Activated CD4-positive, CD25-positive, alpha-beta regulatory T cell (primary cell): Measurements from ENCODE around the gene FZR1.

Source experiments
- DNase-seq, 4 experiments: peaks; one replicate each; lab custom pipeline; 2025; lab: John Stamatoyannopoulos, UW

Gene FZR1

DNA sequence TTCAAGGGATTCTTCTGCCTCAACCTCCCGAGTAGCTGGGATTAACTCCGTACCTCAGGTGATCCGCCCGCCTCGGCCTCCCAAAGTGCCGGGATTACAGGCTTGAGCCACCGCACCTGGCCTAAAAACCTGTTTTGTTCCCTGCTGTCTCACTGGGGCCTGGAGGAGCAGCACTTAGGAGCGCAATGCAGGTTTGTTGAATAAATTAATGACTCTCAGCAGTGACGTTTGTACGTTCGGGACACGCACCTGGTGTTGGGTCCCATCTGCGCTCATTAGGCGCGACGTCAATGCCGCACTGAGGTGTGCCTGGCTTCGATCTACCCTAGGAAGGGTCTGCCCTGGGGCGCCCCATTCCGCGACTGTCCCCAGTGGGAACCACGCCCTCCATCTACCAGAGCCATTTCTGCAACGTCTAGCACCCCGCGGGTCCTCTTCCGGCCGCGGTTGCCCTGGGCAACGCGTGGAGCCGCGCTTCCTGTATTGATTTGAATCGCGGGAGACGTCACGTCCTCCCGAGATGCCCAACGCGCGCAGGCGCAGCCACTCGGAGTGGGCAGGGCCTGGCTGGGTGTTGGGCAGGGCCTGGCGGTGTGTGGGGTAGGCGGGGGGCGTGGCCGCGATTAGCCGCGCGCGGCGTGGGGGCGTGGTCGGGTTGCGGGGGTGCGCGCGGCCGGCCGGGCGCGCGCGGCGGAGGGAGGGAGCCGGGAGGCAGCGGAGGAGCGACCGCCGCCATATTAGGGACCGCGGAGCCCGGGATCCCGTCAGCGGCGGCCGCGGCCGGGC, at the start of gene FZR1:
Gene FZR1, plus strand, starts transcription at position 714 of the 786 bp plus-strand sequence. CDS start 16,679 bp downstream, outside the sequence.
- DNase-seq: peak; percentile 98 to 100 (median 98)

DNA sequence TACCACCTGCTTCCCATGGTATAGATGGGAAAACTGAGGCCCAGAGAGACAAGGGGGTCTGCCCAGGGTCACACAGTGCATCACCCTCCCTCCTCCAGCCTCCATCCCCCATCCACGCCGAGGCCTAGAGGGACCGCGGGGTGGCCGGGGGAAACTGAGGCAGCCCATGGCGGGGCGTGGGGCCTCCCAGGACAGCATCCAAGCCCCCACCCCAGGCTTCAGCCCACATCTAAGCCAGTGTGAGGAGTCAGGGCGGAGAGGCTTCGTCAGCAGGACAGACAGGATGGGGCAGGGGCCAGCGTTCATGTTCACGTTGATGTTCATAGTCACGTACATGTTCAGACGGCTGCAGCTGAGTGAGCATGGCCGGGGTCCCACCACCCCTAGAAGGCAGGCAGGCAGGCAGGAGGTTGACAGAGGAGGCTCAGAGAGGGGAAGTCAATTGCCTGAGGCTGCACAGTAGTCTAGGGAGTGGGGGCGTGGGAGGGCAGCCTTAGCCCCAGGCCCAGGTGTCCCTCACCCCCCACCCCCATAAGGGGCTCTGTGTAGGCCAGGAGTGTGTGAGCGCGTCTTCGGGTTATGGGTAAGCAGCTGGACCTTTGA, 49.1 kb upstream of the FZR1 start:
- DNase-seq: no peak

DNA sequence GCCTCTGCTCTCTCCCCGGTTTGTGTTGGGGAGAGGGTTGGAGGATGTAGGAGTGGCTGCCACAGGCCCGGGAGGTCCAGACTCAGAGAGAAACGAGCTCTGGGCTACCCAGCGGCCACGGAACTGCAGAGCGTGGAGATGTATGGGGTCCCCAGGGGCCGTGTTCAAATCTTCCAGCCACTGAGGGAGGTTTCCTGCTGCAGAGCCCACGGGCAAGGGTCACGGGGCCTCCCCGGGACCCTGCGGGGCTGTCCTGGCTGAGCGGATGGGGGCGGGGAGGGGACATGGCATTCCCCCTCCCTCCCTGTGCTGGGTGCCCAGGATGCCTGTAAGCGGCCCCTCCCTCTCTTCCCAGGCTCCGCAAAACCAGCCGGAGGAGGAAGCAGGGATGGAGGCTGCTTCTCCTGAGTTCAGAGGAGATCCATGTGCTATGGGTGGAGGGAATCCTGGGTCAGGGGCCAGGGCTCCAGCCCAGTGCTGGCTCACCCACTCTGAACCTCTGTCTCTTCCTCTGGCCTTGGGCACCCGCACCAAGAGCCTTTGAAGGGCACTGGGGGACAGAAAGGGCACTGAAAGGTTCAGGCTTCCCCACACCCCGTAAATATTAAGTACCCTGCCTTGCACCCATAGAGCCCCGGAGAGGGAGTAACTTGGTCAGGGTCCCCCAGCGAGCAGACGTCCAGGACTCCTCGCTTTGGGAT, 48.4 kb upstream of the FZR1 start:
- DNase-seq: no peak

DNA sequence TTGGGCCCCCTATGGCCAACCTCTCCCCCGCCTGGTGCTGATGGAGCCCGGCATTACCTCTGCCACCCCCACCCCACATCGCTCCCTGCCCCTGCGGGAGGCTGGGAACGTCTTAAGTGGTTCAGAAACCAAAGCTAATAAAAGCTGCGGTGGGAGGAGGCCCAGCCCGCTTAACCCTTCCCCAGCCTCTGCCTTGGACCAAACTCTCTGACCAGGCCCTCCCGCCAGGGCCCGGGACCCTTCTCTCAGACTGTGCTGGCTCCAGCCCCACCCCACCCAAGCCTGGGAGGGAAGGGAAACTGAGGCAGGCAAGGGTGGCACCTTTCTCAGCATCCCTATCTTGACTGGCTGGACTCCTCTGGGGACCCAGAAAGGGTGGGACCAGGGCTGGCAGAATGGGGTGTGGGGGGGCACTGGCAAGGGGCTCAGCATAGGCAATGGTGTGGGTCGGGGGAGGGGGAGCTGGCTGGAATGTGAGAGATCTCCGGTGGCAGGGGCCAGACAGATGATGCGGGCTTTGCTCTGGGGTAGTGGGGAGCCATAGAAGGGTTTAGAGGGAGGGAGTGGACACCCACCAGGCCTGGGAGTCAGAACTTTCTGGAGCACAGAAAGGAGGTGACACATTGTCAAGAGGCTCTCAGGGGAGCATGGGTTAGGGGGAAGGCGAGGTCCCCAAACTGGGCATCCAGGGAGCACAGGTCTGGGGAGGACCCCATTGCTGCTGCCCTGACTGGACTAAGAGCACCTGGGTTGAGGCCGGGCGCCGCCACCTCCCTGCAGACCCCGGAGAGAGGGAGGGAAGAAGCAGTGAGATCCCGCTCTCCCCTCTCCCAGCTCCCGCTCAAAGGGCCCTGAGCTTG, 47.7 kb upstream of the FZR1 start:
- DNase-seq: no peak

DNA sequence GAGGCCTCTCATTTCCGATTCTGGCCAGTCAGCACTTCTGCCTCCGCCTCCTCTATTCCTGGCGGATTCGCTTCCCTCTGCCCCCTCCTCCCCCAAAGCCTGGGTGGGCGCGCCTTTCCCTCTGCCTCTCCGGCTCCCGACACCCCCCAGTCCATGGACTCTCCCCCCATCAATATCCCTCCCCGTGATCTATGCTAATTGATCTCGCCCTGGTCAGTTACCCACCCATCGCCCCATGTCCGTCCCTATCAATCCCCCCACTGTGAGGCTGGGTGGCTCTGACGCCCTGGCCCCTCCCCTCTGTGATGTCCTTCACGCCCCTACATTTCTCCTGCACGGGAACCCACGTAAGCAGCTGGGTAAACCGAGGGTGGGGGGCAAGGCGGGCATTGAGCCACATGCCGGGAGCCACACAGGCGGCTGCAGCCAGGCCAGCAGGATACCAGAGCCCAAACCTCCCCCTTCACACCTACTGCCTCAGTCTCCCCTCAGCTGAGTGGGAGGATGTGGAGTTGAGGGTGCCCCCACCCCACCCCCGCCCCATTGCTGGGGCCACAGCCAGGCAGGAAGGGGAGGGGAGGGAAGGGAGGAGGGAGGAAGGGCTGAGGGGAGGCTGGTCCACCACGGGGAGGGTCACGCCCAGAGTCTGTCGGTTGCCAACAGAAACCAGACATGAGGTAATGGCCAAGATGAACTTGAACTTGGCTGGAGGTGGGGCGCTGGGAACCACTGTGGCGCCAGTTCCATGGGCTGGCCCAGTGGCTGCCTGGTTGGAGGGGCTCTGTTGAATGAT, 46.8 kb upstream of the FZR1 start:
- DNase-seq: no peak

DNA sequence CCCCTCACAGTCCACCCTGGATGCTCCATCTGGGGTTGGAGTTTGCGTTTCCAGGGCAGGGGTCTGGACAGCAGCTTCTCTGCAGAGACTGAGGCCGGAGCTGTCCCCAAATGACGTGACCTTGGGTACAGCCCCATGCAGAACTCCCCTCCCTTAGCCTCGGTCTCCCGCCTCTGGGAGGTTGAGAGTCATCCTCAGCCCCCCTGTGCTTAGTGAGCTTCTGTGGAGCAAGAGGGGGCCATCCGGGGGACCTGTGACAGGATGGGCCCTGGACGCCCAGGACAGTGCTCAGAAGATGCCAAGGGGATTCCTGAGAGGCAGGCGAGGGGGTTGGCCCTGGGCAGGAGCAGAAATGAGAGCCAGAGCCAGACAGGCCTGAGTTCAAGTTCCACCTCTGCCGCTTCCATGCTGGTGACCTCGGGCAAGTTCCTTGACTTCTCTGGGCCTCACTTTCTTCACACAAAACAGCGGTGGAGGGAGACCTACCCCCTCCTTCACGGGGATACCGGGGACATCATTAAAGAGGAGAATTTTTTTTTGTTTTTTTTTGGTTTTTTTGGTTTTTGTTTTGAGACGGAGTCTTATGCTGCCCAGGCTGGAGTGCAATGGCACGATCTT, 46.0 kb upstream of the FZR1 start:
- DNase-seq: no peak

DNA sequence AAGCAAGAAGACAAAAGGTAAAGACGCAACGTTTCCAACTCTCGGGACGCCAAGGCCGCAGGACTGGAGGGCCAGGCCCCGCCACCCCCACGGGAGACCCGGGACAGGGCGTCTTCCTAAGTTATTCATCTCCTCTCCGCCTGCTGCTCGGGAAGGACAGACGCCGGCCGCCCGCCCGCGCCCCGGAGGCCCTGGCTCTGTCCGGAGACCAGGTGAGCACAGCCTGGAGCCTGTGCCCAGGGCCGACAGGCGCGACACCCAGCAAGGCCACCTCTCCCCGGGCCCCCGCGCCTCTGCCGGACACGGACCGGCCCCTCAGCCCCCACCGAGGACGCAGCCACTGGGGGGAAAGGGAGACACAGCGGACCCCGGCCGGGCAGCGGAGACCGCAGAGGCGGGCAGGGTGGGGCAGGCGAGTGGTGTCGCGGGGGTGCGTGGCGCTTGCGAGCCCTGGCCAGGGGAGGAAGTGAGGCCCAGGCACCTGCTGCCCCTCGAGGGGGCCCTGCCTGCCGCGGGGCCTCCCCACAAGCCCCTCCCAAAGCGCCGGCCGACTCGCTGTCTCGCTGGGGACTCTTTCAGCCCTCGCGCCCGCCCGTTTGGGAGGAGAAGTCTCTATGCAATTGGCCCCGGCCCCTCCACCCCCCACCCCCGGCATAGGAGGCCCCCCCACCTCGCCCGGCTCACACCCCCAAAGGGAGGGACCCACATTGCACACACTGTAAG, 43.0 kb upstream of the FZR1 start:
- DNase-seq: no peak

DNA sequence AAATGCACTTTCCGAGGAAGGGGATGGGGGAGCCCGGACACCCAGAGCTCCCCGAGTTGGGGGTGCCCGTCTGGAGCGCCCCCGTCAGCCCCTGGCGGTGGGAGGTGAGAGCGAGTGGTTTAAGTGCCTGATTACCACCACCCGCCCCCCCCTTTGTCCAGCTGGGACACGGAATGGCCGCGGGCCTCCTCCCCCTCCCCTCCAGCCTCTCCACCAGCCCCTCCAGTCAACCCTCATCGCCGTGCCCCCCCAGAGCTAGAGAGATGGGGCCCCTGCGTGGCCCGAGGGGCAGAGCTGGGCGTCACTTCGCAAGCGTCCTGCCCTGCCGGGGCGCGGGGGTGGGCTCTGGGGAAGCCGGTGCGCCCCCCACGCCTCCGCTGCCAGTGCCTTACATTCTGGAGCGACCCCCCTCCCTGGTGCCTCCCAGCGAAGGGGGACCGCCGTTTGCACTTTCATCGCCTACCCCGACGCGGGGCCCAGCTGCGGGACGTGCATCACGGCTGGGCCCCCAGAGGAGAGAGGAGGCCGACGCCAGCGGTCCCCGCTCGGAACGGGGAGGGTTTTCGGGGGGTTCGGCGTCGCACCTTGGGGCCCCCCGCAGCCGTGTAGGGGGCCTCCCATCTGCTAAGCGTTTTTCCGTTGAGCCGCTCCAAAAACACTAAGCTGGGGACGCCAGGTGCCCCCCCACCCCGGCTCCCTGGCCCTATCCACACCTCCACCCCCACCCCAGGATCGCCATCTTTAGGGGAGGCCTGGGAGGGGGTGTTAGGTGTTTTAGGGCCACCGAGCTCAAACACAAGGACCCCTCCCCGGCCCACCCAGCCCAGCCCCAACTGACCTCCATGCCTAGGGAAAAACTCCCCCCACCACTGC, 42.2 kb upstream of the FZR1 start:
- DNase-seq: no peak

DNA sequence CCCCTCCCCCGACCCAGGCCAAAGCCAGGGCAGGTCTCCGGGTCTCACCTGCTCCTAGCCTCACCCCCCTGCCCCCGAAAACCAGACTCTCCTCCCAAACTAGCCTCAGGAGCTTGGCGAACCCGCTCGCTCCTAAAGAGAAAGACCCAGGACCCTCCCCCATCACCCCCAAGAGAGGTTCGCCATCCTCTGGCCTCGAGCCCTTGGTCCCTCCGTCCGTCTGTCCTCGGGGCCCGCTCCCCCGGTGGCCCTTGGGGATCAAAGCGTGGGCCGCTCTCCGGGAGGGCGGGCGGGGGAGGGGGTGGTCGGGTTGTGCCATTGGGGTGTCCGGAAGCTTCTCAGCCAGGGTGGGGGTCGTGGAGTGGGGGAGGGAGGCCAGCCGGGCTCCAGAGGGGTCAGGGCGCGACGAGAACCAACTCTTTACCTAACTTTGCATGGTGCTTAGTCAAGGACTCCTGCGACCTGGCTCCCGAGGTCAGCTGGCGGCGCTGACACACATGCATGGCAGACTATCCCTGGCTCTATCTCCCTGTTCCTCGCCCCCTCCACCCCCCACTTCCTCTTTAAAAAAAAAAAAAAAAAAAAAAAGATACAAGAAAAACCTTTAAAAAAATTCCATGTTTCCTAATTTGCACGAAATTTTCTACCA, 41.4 kb upstream of the FZR1 start:
- no peak for DNase-seq

DNA sequence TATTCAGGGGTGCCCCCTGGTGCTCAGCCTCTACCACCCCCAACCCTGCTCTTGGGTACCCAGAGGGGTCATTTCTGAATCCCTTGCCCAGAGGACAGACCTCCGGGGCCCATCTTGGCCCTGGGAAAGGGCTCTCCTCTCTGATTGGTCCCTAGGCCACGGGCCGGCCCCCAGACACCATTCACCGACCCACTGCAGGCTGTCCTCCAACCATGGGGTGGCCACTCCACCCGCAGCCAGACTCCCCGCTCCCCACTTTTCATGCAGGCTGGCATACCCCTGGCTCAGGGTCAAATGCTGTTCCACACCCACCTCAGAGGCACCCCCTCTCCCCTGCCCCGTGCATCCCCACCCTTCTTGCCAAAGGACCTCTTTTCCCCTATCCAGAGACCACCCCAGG, 40.6 kb upstream of the FZR1 start:
- DNase-seq: no peak

DNA sequence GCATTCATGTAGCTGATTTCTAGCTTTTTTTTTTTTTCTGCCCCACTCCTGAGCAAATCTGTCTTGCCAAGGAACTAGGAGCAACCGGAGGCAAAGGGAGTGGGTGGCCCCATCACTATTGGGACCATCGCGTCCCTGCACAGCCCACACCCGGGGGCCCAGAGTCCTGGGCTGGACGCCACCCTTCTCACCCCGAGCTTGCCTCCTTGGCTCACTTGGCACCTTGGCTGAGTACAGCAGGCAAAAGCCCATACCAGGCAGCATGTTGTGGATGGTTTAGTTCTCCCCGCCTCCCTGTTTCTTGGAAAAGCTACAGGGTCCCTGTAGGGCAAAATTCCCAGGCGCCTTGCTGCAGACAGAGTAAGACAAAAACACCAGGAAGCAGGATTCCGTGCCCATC, 39.5 kb upstream of the FZR1 start:
- DNase-seq: no peak

DNA sequence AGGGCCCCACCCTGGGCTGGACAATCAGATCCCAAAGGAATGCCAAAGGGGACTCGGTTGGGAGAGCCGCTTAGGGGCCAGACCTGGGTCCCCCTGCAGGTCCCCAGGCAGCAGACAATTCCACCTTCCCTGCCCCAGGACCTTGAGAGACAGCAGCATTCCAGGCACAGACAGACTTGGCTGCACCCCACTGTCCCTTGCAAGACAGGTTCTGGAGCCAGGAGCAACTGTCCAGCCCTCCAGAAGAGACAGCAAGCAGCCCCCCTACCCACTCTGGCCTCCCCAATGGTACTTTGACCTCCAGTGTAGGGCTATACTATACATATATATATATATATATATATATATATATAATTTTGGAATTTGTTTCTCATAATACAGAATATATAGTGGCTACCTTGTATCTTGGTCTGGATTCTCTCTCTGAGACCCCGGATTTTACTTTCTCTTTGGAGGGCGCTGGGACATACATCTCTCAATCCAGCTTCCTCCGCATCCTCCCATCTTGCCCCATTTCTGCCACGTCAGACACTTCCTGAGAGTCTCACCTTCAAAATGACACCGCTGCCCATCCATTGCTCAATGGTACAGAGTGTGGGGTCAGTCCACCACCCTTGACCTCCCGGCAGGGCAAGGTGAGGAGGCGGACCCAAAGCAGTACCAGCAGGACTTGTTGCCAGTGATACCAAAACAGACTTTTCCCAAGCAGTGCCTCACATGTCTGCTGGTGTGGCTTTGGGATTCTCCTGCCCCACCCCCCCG, 38.5 kb upstream of the FZR1 start:
- no peak for DNase-seq

DNA sequence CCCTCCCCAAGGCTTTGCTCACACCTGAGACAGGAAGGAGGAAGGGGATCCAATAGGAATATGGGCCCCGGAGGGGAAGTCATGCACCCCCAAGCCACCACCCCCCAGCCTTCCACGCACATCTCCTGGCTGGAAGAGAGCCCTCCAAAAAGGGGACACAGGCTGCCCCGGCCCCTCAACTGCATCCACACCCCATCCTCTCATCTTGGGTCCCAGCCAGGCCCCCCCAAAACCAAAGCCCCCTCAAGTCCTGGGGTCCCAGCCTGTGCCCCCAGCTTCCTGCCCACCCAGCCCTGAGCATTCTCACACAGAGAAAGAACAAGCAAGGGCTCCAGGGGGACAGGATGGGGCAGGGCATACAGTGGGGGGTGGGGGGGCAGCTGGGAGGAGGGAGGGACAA, 37.9 kb upstream of the FZR1 start:
- DNase-seq: no peak

DNA sequence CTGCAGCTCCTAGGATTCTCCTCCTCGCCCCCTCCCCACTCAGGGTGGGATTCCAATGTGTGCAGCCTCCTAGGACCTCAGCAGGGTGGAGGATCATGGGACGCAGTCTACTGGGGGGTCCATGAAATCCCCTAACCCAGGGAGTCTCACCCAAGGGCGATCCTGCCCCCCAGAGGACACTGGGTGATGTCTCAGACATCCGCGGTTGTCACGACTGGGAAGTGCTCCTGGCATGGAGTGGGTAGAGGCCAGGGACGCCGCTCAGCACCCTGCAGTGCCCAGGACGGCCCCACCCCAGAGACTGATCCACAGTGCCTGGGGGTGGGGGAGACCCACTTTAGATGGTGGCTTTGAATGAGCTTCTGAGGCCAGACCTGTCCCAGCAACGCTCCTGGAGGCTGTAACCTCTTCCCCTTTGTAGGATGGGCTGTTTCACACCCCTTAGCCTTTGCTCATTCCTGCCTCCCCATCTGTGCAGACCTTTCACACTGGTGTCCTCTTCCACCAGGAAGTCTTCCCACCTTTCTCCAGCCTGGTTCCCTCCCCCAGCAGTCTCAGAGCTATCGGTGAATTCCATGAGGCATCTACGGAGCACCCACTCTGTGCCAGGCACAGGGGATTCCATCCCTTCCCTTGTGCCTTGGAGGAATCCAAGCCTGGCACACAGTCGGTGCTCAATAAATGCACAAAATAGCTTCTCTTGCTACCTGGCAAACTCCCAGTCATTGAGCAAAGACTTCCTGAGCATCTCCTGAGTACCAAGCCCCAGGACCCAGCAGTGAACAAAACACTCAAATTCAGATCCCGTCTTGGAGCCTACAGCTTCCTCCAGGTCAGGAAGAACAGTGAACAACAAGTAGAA, 36.2 kb upstream of the FZR1 start:
- no peak for DNase-seq

DNA sequence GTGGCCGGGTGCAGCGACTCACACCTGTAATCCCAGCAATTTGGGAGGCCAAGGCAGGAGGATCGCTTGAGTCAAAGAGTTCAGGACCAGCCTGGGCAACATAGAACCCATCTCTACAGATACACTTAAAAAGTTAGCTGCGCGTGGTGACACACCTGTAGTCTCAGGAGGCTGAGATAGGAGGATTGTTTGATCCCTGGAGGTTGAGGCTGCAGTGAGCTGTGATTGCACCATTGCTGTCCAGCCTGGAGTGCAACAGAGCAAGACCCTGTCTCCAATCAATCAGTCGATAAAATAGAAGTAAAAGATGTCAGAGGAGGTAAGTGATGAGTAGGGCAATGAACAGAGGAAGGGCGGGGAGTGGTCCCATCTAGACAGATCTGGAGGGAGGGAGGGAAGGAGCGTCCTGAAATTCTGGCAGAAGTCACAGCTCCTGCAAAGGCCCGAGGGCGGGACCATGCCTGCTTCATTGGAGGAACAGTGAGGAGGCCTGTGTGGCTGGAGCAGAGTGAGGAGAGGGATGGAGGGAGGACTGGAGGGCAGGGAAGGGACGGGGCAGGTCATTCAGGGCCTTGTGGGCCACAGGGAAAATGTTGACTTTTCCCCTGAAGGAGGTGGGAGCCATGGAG, 35.5 kb upstream of the FZR1 start:
- no peak for DNase-seq

DNA sequence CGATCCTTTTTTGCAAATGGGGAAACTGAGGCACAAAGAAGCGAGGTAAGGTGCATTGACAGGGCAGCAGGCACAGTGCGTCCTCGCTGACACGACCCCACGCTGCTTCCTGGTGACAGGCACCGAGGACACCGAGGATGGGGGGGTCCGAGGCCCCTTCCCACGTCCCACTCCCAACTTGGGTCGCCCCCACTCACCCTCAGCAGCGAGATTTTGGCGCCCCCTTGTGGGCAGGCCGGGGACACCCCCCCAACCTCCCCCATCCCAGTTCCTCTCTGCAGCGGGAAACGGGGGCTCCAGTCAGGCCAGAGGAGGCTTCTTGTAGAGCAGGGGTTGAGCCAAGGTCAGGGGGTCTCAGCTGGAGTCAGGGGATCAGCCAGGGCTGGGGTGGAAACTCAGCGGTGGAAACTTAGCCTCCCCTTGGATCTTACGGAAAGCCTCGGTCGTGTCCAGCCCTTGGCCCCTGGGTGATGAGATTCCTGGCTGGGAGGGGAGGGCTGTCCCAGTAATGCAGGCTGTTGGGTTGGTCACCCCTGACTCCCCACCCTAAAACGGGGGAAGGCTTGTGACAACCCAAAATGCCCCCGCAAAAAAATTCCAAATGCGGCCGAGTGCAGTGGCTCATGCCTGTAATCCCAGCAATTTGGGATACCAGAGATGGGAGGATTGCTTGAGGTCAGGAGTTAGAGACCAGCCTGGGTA, 34.0 kb upstream of the FZR1 start:
- peak in 1 of 4 experiments; percentile 23 for DNase-seq
